ENCODE data around the gene ZNF124.

The ZNF124 gene

GRCh38 chr1:247111700-247112478 lies 59.9 kb downstream of the ZNF124 start:
- no peak for DNase-seq

GRCh38 chr1:247111259-247111699 lies 60.5 kb downstream of the ZNF124 start:
- no peak for DNase-seq

- peak; percentile 60 for DNase-seq
These were observed 61.1 kb downstream of the ZNF124 start for GRCh38 chr1:247110627-247111258.

- DNase-seq: no peak
These were observed 64.1 kb downstream of the ZNF124 start for GRCh38 chr1:247107694-247108093.

- DNase-seq: no peak
These were observed 65.9 kb downstream of the ZNF124 start for GRCh38 chr1:247105966-247106365.

All from stimulated activated CD8-positive, alpha-beta memory T cell treated with anti-CD3 and anti-CD28 coated beads, Interleukin-4, amount 100 ng/mL, for 48 hours (primary cell).